HG03354 (cell line): ENCODE measurements around the gene CCL11.
"Not testable (repeated sequence)": the region's sequence is repeated elsewhere in the genome, so short reads cannot be mapped to it uniquely, and the experiment has no call there.

Experiments used
- ATAC-seq: cut with Tn5 transposase; IDR thresholded peaks from one replicate; pipeline ENCODE4 v1.9.1; 2021; ENCODE audit warnings: mild to moderate bottlenecking; ENCODE audit not compliant: unreplicated experiment, poor library complexity, severe bottlenecking

CCL11 gene

GRCh38 chr17:34305061-34305460 lies 19.5 kb downstream of the CCL11 start:
- ATAC-seq, result no peak

- ATAC-seq, result no peak
Measured at GRCh38 chr17:34305606-34306005, 20.1 kb downstream of the CCL11 start.

- ATAC-seq, result no peak
Measured at GRCh38 chr17:34306466-34306865, 20.9 kb downstream of the CCL11 start.

GRCh38 chr17:34307110-34307509 lies 21.6 kb downstream of the CCL11 start:
- ATAC-seq, result no peak

GRCh38 chr17:34308371-34308770 lies 22.8 kb downstream of the CCL11 start:
- no peak for ATAC-seq

- ATAC-seq, result no peak
Measured at GRCh38 chr17:34311291-34311690, 25.7 kb downstream of the CCL11 start.

- no peak for ATAC-seq
Measured at GRCh38 chr17:34312080-34312479, 26.5 kb downstream of the CCL11 start.

GRCh38 chr17:34313164-34313563 lies 27.6 kb downstream of the CCL11 start:
- no peak for ATAC-seq

- no peak for ATAC-seq
Measured at GRCh38 chr17:34314279-34314678, 28.7 kb downstream of the CCL11 start.

- ATAC-seq, result no peak
Measured at GRCh38 chr17:34318474-34318873, 32.9 kb downstream of the CCL11 start.

- ATAC-seq, result no peak
Measured at GRCh38 chr17:34319039-34319483, 33.5 kb downstream of the CCL11 start, which contains the start of gene CCL8. Gene CCL8 (plus strand): TSS chr17:34319435. CDS start chr17:34319502, 67 bp downstream.

GRCh38 chr17:34321964-34322363 lies 36.4 kb downstream of the CCL11 start:
- ATAC-seq, result no peak

- not testable (repeated sequence) for ATAC-seq
Measured at GRCh38 chr17:34327580-34327979, 42.0 kb downstream of the CCL11 start.

GRCh38 chr17:34337701-34338100 lies 52.2 kb downstream of the CCL11 start:
- no peak for ATAC-seq
